Sigmoid colon (tissue), 7 donors: ENCODE data around the gene CDCA3. TPM values are rescaled to one million over a fixed set of nuclear protein-coding genes. Genes with fewer than 3 reads are reported as not detected.

ENCODE experiments used
- DNase-seq: peaks from one replicate; pipeline ENCODE4 v3.0.0-alpha.2; 2019
- H3K27ac ChIP-seq, 4 donors: fragments of 200-600 bp; sonication (generic); one replicate each; pipeline ENCODE4 v1.5.1; 2016 to 2019; ENCODE audit warnings: mild to moderate bottlenecking in 1 of 4
- H3K27me3 ChIP-seq, 3 donors: fragments of 200-600 bp; sonication (generic); one replicate each; pipeline ENCODE4 v1.5.1; 2019; ENCODE audit warnings: mild to moderate bottlenecking in 1 of 3
- H3K36me3 ChIP-seq, 4 donors: fragments of 200-600 bp; sonication (generic); one replicate each; pipeline ENCODE4 v1.5.1; 2016 to 2019
- H3K4me1 ChIP-seq, 4 donors: fragments of 200-600 bp; sonication (generic); one replicate each; pipeline ENCODE4 v1.5.1; 2017 to 2019
- H3K4me3 ChIP-seq, 4 donors: fragments of 200-600 bp; sonication (generic); one replicate each; pipeline ENCODE4 v1.5.1; 2017 to 2019; ENCODE audit warnings: mild to moderate bottlenecking in 2 of 4, moderate library complexity in 1 of 4
- H3K9me3 ChIP-seq, 4 donors: fragments of 200-600 bp in 3 of 4; sonication (generic) in 3 of 4; one replicate each; pipeline versions ENCODE4 v1.5.1 to v1.6.1; 2013 to 2019
- CTCF ChIP-seq, 4 experiments: fragments of 450-650 bp in 3 of 4; fragments of 200-600 bp in 1 of 4; IDR thresholded peaks; one replicate each; pipeline ENCODE4 v1.5.1; 2016 to 2019; ENCODE audit warnings: antibody characterized with exemption in 4 of 4, mild to moderate bottlenecking in 3 of 4, moderate library complexity in 2 of 4
- EP300 ChIP-seq, 4 donors: sonication (generic); formaldehyde crosslinking; IDR thresholded peaks; one replicate each; pipeline ENCODE4 v1.6.1; 2017; ENCODE audit warnings: antibody characterized with exemption in 4 of 4
- POLR2A ChIP-seq, 2 donors: fragments of 450-650 bp; IDR thresholded peaks; one replicate each; pipeline ENCODE4 v1.6.1; 2016; ENCODE audit warnings: antibody characterized with exemption in 2 of 2, mild to moderate bottlenecking in 2 of 2, moderate library complexity in 2 of 2
- POLR2AphosphoS5 ChIP-seq, 4 donors: sonication (generic); formaldehyde crosslinking; IDR thresholded peaks; one replicate each; pipeline ENCODE4 v1.6.1; 2017; ENCODE audit warnings: antibody characterized with exemption in 4 of 4
- WGBS, 2 donors: extraction: QIAGEN DNeasy Blood & Tissue Kit; methylation state at CpG; one replicate each; pipeline ENCODE4 v1.1.7; 2013; 5-methylcytosine and 5-hydroxymethylcytosine counted together
- intact Hi-C: fragments of 100-400 bp; cut with DNase I; formaldehyde crosslinking; loops from one replicate; pipeline ENCODE4 v1.15.1; 2023
- polyA plus RNA-seq, 3 donors: library from polyadenylated mRNA; stranded (reverse); fragments of 200-250 nt; gene quantifications; one replicate each; pipeline ENCODE4 v1.2.3, GENCODE V29; 2013
- total RNA-seq, 4 donors: library from RNA; depleted of rRNA; stranded (reverse); fragments of >200 nt; gene quantifications; one replicate each; pipeline ENCODE4 v1.1.0, GENCODE V29; 2016
- donor health status: healthy with polysubstance abuse.
- donor health status: Bipolar disorder and iron deficiency.
- donor health status: healthy.

The CDCA3 gene
- total and polyA plus RNA-seq, 7 donors, result 0.33 to 31.2 (median 2.8) TPM

DNA sequence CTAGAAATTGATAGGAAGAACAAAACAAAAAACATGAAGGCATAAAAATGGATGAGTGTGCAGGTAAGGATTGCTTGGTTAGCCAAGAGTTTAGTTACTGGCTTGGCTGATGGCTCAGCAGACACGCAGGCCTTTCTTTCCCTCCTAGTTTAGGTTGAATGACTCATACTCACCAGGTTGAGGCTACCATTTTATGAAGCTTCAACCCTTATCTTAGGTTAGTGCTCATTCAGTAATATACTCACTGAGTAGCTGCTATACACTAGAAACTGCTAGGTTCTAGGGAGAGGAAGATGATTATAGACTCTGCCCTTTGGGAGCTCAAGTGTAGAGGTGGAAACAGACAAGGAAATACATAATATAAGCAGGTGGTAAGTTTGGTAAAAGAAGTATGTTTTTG lies 16.8 kb downstream of the CDCA3 start:
- TF ChIP-seq EP300 (IDR thresholded peaks at IDR 0.05) (no peak), CTCF (IDR thresholded peaks at IDR 0.05) (no peak), POLR2A (IDR thresholded peaks at IDR 0.05) (no peak), POLR2AphosphoS5 (IDR thresholded peaks at IDR 0.05) (no peak)
- no peak overlapping the region for H3K27ac ChIP-seq
- no peak for DNase-seq
- H3K9me3 ChIP-seq, result no peaks in the 10 kb centered on the region
- no peaks in the 10 kb centered on the region for H3K27me3 ChIP-seq
- WGBS, 2 donors, result 69 to 78% methylated on average over 1 of the region's 1 CpG
- intact Hi-C loops, result no loop called here
- no peak overlapping the region for H3K4me3 ChIP-seq
- H3K36me3 ChIP-seq, result peaks cover 0 to 64% (median 9%) of the 10 kb centered on the region in 4 donors
- H3K4me1 ChIP-seq, result peaks cover 0 to 21% (median 11%) of the 10 kb centered on the region in 4 donors

- peak overlapping the region in 1 of 4 donors; percentile 58 for H3K27ac ChIP-seq
- H3K4me3 ChIP-seq, result no peak overlapping the region
- DNase-seq, result no peak
- 83 to 87% methylated on average over 6 of the region's 6 CpGs for WGBS, 2 donors
- TF ChIP-seq POLR2AphosphoS5 (IDR thresholded peaks at IDR 0.05), result no peak
- TF ChIP-seq CTCF (IDR thresholded peaks at IDR 0.05), result no peak
- no peak for TF ChIP-seq EP300 (IDR thresholded peaks at IDR 0.05)
- TF ChIP-seq POLR2A (IDR thresholded peaks at IDR 0.05), result no peak
- H3K27me3 ChIP-seq, result no peaks in the 10 kb centered on the region
- intact Hi-C loops, result no loop called here
- H3K4me1 ChIP-seq, result peaks cover 3 to 28% (median 13%) of the 10 kb centered on the region in 4 donors
- peaks cover 0 to 56% (median 9%) of the 10 kb centered on the region in 4 donors for H3K36me3 ChIP-seq
- H3K9me3 ChIP-seq, result no peaks in the 10 kb centered on the region
Observed at GRCh38 chr12:6833189-6833890, 17.7 kb downstream of the CDCA3 start.

GRCh38 chr12:6832125-6832524 lies 19.0 kb downstream of the CDCA3 start:
- Histone ChIP-seq H3K4me1 (peaks cover 3 to 40% (median 24%) of the 10 kb centered on the region in 4 donors), H3K9me3 (no peaks in the 10 kb centered on the region), H3K27ac (no peak overlapping the region), H3K27me3 (no peaks in the 10 kb centered on the region), H3K36me3 (peaks cover 0 to 44% (median 7%) of the 10 kb centered on the region in 4 donors), H3K4me3 (no peak overlapping the region)
- DNase-seq, result no peak
- 89 to 90% methylated on average over 4 of the region's 4 CpGs for WGBS, 2 donors
- intact Hi-C loops, result no loop called here
- TF ChIP-seq POLR2AphosphoS5 (IDR thresholded peaks at IDR 0.05) (no peak), CTCF (IDR thresholded peaks at IDR 0.05) (no peak), POLR2A (IDR thresholded peaks at IDR 0.05) (no peak), EP300 (IDR thresholded peaks at IDR 0.05) (no peak)

GRCh38 chr12:6831450-6831995 lies 19.6 kb downstream of the CDCA3 start:
- Histone ChIP-seq H3K27me3 (no peaks in the 10 kb centered on the region), H3K27ac (no peak overlapping the region), H3K4me1 (peaks cover 3 to 46% (median 28%) of the 10 kb centered on the region in 4 donors), H3K4me3 (no peak overlapping the region), H3K36me3 (peaks cover 0 to 38% (median 6%) of the 10 kb centered on the region in 4 donors), H3K9me3 (no peaks in the 10 kb centered on the region)
- intact Hi-C loops, result no loop called here
- no peak for DNase-seq
- WGBS, 2 donors, result 81 to 91% methylated on average over 12 of the region's 12 CpGs
- TF ChIP-seq POLR2A (IDR thresholded peaks at IDR 0.05) (no peak), POLR2AphosphoS5 (IDR thresholded peaks at IDR 0.05) (no peak), EP300 (IDR thresholded peaks at IDR 0.05) (no peak), CTCF (IDR thresholded peaks at IDR 0.05) (no peak)
